Right forelimb (tissue), 1 donor: ENCODE data around the gene MTHFD1.
"Not testable (repeated sequence)": the region's sequence is repeated elsewhere in the genome, so short reads cannot be mapped to it uniquely, and the experiment has no call there.

Experiments used
- DNase-seq: peaks from one replicate; pipeline ENCODE4 v3.0.0-alpha.2; 2018

MTHFD1 gene

DNA sequence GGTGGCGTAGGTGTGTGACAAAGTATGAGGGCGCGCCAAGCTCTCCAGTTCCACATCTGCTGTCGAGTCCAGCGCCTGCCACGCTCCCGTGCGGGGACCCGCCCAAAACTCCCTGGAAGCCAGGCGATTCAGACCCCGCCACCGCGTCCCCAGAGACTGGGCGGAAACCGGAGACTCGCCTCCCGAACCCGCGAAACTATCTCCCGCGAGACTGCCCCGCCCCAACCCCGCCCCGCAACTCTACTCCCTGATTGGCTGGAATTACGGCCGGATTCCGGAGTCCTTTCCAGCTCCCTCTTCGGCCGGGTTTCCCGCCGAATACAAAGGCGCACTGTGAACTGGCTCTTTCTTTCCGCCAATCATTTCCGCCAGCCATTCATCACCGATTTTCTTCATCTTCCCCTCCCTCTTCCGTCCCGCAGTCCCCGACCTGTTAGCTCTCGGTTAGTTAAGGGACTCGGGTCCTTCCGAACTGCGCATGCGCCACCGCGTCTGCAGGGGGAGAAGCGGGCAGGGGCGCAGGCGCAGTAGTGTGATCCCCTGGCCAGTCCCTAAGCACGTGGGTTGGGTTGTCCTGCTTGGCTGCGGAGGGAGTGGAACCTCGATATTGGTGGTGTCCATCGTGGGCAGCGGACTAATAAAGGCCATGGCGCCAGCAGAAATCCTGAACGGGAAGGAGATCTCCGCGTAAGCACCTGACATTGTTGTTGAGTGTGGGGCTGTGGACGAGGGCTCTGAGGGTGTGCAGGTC lies at the start of gene MTHFD1:
Gene MTHFD1 (plus strand): TSS at position 572 of the 751 bp plus-strand sequence. CDS start 75 bp downstream, at position 647.
- peak; percentile 97 for DNase-seq

DNA sequence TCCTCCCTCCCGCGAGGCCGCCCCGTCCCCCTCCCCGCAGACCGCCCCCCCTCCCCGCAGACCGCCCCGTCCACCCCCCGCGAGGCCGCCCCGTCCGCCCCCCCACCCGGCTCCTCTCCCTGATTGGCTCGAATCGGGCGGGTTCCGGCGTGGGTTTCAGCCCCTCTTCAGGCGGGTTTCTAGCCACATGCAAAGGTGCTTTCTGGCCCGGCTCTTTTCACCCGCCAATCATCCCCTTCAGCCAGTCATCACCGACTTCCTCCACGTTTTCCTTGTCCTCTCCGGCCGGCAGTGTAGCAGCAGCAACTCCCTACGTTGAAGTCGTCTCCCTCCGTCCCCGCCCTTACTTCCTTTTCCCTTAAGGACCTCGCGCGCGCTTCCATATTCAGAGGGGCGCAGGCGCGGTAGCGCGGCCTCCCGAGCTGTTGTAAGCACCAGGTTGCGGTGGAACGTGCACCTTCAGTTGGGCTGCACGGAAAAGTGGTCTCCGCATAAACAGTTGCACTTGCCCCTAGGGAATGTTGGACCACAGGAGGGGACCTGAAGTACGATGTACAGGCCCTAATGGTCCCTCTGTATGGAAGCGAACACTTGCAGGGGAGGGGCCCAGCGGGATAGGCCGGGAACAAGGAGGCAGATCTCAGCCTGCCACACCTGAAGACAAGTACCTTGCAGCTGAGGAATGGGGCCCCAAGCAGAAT lies 49.4 kb upstream of the MTHFD1 start:
- peak; percentile 94 for DNase-seq

DNA sequence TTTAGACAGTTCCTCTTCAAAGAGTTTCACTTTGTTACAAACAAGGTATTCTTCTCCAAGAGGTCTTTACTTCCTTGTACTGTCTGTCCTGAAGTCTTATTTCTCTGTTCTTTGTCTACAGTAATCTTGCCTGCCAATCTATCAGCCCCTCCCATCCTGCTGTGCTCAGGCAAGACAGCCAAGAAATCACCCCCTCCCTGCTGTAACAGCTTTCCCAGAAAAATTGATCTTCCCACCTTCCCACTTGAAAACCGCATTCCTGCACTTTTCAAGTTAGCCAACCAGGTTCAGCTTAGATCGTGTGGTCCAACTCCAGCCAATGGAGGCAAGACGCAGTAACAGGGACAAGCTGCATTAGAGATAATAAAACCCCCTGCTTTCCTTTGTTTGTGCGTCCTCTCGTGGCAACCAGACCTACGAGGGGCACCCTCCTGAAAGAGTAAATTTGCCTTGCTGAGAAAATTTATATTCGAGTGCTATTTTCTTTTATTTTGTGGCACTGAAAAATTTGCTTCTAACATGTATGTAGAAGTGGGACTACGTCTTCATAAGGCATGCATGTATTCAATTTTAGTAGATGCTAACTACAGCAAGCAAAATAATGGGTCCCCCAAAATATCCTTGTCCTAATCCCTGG lies 47.5 kb upstream of the MTHFD1 start:
- DNase-seq = no peak

DNA sequence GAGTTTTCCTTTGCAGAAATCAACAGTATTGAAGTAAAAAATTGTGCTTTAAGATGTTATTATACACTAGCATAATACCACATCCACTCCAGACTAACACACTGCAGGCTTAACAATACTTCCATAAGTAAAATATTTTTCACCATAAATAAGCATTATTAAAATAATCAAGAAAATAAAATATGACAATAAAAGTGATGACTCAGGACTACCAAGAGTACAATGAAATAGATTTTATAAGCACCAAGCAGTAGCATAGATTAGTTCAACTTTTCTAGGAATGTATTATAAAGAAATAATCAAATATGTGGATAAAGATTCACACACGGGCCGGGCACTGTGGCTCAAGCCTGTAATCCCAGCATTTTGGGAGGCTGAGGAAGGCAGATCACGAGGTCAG lies 40.4 kb upstream of the MTHFD1 start:
- no peak for DNase-seq

DNA sequence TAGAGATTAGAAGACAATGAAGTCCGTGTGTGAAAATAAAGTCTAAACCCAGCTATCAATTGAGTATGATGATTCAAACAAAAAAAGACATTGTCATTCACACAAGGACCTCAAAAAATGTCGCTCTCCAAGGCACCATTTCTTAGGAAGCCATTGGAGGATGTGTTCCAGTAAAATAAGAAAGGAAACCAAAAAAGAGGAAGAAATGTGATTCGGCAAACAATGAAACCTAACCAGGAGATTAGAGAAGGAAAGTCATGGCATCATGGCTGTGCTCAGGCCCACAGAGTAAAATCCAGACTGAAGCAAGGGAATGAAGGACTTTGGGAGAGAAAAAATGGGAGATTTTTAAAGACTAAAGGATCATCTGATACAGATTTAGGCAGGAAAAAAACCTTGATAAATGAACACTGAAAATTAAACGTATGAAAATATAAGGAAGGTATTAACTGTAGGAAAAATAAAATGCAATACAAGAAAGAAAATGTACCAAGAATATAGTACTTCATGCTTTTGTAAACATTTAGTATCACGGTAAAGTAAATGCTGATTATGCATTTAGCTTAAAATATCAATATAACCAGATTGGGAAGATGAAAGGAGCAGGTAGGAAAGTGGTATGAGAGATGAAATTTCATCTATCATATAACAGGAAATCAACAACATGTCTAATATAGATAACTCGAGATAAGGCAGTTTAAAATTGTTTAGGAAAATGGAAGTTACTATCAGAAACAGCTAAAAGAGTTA lies 38.2 kb upstream of the MTHFD1 start:
- DNase-seq = no peak

DNA sequence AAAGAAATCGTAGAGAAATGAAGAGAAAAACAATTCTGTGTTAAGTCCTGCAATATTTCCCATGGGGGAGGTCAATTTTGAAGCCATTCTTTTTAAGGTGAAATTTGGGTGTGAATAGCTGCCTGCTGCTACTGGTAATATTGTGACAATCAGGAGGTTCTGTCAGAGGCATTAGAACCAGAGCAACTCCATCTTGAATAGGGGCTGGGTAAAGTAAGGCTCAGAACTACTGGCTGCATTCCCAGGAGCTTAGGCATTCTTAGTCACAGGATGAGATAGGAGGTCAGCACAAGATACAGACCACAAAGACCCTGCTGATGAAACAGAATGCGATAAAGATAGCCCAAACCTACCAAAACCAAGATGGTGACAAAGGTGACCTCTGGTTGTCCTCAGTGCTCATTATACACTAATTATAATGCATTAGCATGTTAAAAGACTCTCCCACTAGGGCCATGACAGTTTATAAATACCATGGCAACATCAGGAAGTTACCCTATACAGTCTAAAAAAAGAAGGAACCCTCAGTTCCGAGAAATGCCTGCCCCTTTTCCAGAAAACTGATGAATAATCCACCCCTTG lies 24.8 kb upstream of the MTHFD1 start:
- no peak for DNase-seq

DNA sequence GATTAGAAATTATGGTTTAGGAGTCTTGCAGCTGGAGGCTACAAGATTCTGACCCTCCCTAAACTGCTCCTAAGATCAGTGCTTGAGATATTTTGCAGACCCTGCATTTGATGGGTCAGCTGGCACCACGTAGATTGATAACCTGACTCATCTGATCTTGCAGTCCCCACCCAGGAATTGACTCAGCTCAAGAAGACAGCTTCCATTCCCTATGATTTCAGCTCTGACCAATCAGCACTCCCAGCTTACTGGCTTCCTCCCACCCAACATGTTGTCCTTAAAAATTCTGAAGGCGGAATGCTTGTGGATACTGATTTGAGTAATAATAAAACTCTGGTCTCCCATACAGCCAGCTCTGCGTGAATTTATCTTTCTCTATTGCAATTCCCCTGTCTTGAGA lies 23.2 kb upstream of the MTHFD1 start:
- DNase-seq = no peak

DNA sequence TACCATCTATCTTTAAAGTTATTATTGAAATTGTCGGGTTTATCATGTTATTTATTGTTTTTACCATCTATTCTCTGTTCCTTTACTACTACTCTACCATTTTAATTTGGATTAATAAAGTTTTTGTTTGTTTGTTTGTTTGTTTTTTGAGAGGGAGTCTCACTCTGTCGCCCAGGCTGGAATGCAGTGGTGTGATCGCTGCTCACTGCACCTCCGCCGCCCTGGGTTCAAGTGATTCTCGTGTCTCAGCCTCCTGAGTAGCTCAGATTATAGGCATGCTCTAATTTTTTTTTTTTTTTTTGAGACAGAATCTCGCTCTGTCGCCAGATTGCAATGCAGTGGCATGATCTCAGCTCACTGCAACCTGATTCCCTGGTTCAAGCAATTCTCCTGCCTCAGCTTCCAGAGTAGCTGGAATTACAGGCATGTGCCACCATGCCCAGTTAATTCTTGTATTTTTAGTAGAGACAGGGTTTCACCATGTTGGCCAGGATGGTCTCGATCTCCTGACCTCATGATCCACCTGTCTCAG lies 22.7 kb upstream of the MTHFD1 start:
- DNase-seq = not testable (repeated sequence)

DNA sequence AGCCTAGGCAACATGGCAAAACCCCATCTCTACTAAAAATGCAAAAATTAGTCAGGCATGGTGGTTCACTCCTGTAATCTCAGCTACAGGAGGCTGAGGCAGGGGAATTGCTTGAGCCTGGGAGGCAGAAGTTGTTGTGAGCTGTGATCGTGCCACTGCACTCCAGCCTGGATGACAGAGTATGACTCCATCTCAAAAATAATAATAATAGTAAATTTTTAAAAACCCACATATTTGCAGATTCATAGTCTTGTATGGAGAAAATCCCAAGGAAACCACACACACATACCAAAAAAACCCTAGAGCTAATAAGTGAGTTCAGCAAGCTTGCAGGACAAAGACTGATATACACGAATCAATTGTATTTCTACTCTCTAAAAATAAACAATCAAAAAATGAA lies 19.0 kb upstream of the MTHFD1 start:
- DNase-seq = no peak

DNA sequence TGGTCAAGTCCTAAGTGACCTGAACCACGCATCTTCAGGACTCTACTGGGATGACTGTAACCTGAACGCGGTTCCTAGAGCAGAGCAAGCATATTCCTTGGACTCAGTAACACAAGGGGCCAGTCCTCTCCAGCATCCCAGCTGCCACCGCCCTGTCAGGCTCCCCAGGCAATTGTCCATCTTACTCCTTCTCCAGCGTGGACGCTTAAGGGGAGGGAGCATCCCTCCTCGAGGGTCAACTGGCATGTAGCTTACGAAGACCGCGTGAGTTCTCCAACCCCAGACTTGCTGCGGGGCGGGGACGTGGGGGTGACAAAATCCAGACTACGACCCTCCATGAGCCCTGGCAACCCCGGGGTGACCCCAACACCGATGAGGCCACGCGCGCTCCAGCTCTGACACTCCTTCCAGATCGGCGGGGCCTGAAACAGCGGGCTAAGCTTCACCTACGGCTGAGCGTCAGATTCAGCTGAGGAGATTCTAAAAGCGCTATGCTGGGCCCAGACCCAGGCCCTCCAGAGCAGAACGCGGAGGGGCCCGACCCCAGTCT lies 846 bp upstream of the MTHFD1 start:
- no peak for DNase-seq

DNA sequence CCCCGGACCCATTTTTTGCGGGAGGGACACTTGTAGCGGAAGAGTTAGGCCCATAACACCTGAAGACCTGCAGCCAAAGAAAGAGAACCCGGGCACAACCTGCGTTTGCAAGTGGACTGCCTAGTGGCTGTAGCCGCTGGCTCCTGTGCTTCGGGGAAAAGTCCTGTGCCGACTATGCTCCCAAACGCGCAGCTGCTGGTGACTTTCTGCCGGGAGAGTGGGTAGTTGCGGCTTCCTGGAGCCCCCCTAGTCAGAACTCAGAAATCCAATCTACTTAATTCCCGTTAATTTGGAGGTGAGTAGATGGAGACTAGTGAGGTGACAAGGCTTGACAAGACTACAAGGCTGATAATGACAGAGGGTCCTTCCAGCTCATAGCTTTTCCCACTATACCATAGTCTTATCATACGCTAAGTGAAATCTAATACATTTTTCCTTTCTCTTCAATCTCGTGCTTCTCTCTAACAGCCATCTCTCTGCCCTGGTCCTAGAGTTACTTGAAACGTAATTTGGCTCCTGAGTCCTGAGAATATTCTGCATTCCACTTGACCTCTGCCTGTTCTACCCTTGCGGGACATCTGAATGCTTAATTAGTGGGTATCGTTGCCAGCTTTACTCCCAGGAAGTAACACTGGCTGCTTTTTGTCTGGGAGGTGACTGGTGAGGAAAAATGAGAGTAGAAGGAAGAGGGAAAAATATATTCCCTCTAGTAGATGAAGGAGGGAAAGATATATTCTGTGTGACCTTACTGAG lies 556 bp downstream of the MTHFD1 start:
- no peak for DNase-seq

DNA sequence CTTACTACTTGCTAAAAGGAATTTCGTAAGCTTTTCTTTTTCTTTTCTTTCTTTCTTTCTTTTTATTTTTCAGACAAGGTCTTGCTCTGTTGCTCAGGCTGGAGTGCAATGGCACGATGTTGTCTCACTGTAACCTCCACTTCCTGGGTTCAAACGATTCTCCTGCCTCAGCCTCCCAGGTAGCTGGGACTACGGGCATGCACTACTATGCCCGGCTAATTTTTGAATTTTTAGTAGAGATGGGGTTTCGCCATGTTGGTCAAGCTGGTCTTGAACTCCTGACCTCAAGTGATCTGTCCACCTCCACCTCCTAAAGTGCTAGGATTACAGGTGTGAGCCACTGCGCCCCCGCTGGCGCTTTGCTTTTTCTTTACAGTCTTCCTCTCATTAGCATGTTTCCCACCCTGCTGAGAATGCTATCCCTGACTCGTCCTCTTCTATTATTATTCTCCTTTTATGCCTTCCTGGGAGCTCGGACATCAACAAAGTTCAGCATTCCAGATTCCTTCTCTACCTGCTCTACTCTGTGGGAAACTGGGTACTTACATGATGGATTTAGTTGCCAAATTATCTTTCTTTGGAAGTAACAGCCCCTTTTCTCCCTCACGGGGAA lies 3.1 kb downstream of the MTHFD1 start:
- DNase-seq = no peak

DNA sequence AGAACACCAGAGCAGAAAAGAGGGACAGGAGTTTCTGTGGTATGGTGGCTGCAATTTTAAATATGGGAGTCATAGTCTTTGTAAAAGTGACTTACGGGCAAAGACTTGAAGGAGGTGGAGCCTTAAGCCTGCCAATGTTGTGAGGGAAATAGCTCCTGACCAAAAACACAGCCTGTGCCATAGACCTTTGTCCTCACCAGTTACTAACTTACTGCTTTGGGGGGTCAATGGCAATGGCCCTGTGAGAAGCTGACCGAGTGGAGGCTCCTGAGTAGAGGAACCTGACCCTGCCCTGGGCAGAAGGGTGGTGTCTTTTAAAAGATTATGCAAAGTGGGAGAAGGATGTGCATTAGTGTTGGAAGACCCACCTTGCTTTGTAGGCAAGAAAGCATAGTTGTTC lies 3.8 kb downstream of the MTHFD1 start:
- DNase-seq = no peak

DNA sequence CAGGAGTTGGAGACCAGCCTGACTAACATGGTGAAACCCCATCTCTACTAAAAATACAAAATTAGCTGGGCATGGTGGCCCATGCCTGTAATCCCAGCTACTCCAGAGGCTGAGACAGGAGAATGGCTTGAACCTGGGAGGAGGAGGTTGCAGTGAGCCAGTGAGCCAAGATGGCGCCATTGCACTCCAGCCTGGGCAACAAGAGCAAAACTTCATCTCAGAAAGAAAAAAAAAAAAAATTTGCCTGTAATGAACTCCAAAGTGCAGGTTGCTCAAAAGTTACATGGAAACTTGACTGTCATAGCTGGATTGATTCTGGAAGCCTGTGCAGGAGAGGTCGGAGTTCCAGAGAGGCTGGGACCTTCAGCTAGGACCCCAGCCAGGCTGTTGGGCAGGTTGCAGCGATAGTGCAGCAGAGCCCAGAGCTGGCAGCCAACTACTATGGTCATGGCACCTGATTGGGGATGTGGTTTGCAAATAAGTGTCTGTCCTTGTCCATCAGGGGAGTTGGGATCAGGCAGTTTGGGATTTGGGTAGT lies 5.1 kb downstream of the MTHFD1 start:
- DNase-seq = not testable (repeated sequence)

DNA sequence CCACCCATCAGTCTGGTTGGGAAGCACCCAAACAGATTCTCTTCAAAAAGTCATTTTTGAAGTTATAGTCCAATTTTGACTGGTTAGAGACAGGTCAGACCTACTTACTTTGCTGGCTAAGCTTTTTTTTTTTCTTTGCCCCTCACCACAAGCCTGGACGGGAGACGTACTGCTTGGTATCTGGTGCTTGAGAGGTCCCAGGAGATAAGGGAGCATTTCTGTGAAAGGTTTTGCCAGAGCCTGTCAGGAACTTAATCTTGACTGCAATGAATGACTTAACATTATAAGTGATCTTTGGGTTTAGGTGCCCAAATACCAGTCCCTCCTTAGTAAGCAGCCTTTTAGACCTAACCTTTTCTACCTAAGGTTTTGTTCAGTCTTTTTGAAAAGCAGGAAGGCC lies 6.3 kb downstream of the MTHFD1 start:
- DNase-seq = no peak

DNA sequence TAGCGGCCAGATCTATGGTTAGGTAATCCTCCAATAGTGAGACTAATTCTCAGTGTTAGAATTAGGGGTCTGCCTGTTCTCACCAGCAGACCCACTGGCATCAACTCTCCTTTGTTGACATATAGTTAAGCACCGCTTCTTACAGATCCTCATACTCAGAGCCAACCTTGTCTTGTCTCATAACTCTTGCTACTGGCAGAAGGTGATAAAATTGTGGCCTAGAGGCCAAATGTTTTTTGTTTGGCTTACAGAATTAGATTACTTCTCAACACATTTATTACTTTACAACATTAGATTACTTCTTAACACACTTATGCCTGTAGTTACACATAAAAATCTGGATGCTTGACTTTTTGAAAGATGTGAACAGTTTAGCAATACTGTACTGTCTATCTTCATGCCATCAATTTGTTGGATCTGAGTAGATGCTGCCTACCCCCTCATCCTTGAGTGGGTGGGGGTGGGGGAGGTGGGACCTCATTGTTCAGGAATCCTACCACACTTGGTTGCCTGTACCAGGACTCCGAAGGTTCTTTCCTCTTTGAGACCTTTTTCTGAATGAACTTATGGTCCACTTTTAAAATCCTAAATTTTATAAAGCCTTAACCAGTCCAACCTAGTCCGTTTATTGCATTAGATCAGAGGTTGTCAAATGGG lies 7.0 kb downstream of the MTHFD1 start:
- no peak for DNase-seq

DNA sequence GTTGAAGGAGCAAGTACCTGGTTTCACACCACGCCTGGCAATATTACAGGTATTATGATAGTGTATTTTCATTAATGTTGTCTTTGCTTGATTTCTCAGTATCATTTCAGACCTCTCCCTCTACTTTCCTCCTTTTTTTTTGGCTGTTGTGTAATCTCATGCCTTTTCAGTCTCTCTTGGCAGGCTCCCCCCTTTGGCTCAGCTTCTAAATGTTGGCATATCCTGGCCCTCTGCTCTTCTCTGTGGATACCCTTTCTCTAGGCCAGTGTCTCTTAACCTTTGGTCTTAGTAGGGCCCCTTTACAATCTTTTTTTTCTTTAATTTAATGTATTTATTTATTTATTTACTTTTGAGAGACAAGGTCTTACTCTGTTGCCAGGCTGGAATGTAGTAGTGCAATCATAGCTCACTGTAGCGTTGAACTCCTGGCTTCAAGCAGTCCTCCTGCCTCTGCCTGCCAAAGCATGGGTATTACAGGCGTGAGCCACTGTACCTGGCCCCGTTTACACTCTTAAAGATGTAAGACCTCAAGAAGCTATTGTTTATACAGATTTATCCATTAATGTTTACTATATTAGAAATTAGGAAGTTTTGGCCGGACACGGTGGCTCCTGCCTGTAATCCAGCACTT lies 12.8 kb downstream of the MTHFD1 start:
- DNase-seq = no peak

DNA sequence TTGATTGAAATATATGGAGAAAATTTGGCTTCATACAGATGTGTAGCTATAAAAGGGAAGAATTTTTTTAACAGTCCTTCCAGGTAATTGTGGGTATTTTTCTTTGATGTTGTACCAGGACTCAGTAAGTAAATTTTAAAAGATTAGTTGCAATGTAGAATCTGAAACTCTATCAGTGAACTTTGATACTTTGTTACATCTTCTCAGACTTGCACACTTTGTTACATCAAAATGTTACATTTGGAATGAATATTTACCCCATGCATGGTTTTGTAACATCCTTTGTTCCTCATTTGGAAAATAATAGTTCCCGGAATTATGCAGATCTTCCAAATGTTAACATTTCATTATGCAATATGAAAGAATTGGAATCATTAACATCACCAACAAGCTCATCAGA lies 13.8 kb downstream of the MTHFD1 start:
- no peak for DNase-seq

DNA sequence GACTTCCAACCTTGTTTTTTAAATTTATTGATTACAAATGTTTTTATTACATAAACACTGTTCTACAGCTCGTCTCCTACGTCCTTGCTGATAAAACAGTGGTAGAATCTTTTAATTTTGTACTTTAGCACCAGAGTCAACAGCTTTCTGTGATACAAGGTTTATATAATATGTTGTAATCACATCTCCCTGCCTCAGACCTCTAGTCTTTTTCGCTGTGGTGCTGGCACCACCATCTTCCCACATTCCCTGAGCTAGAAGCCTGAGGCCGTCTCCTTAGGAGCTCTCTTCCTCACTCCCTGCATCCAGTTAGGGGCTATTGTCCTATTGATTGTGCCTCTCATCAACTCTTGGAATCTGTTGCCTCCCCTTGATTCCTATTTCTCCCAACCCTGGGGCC lies 17.1 kb downstream of the MTHFD1 start:
- DNase-seq = no peak

DNA sequence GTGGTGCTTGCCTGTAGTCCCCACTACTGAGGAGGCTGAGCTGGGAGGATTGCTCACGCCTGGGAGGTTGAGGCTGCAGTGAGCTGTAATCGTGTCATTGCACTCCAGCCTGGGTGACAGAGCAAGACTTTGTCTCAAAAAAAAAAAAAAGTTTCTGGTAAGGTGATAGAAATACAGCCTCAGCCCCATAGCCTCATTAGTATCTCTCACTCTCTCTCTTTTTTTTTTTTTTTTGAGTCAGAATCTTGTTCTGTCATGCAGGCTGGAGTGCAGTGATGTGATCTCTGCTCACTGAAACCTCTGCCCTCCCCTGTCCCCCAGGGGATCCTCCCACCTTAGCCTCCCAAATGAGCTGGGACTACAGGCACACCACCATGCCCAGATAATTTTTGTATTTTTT lies 19.2 kb downstream of the MTHFD1 start:
- no peak for DNase-seq
